GM12801 (cell line): ENCODE data around the gene TMCC3.

Source experiments
- TF ChIP-seq, protein P1 (sequence below): IDR thresholded peaks from one replicate; pipeline ENCODE4 v1.5.1; 2011; ENCODE audit warnings: control low read depth; ENCODE audit not compliant: insufficient read length; ENCODE audit errors: extremely low read depth

The TMCC3 gene

DNA sequence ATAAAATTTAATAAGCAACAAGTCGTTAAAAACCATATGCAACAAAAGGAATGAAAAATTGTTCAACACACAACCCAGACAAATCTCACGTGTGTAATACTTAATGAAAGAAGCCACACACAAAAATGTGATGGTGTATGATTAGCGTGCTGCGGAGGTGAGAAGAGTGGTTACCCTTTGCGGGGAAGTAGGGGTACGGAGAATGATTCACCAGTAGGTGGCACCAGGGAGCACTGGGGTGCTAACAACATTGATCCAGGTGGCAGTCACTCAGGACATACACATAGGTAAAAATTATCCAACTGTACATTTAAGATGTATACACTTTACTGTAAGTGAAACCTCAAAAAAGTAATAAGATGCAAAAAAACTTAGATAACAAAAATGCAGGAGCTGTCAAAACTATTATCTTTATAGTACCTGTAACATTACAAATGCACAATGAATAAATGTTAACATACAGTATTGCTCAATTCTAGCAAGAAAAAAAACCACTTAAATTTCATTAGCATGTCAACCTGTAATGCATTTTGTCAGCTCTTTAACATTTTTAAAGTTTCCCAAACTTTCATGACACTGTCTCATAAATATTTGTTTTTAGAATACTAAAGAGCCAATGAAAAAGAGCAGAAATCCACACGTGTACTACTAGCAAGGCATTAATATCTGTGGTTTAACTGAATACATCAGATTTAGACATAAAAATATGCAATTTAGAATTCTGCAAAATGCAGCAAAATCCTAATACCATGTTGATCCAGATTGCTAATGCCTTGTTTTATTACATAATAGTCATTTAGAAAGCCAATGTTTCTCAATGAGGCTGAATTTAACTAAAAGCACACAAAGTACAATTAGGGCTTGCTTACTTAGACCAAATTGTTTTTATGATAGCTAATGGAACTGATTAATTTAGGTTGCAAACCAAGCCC, 46.7 kb downstream of the TMCC3 start:
- TF ChIP-seq, protein P1, sequence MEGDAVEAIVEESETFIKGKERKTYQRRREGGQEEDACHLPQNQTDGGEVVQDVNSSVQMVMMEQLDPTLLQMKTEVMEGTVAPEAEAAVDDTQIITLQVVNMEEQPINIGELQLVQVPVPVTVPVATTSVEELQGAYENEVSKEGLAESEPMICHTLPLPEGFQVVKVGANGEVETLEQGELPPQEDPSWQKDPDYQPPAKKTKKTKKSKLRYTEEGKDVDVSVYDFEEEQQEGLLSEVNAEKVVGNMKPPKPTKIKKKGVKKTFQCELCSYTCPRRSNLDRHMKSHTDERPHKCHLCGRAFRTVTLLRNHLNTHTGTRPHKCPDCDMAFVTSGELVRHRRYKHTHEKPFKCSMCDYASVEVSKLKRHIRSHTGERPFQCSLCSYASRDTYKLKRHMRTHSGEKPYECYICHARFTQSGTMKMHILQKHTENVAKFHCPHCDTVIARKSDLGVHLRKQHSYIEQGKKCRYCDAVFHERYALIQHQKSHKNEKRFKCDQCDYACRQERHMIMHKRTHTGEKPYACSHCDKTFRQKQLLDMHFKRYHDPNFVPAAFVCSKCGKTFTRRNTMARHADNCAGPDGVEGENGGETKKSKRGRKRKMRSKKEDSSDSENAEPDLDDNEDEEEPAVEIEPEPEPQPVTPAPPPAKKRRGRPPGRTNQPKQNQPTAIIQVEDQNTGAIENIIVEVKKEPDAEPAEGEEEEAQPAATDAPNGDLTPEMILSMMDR: no peak

DNA sequence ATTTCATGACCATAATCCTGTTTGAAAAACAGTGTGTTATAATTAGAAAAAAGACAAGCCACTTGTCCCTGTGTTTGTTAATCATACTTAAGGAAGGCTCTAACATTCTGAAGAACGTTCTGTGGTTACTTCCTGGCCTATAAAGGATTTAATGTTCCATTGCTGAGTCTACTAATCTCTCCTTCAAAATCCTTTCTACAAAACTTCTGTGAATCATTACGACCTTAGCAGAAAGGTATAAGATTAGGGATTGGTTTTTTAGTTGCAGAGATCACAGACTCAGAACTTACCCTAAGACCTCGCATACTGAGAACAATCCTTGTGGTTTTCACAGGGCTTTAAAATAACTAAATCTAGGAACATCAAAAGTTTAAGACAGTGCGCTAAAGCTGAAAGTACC, 48.3 kb downstream of the TMCC3 start:
- TF ChIP-seq, protein P1: no peak

DNA sequence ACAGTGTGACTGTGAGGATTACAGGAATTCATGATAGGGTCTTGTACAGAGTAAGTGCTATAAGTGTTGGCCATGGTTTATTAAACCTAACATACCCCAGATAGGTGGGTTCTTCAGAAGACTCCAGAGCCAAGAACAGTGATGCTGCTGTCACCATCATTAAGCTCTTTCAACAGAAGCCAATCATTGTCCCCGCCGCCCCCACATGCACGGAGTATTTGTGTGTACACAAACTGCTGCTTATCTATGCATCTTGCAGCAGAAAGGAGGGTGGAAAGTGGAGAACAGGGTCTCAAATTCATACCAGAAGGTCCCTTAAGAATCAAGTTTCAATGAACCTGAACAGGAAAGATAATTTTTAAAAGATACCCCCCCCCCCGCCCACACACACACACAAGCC, 51.2 kb downstream of the TMCC3 start:
- TF ChIP-seq, protein P1: no peak

DNA sequence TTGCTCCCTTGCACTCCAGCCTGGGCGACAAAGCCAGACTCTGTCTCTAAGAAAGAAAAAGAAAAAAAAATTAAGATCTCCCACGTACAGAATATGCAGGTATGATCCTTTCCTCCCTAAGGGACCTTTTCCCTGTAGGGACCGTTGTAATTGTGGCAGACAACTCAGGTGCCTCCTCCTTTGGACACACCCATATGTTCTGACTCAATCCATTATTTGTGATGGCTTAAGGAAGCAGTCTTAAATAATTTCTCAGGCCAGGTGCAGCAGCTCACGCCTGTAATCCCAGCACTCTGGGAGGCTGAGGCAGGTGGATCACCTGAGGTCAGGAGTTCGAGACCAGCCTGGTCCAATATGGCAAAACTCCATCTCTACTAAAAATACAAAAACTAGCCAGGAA, 53.1 kb downstream of the TMCC3 start:
- TF ChIP-seq, protein P1: no peak

DNA sequence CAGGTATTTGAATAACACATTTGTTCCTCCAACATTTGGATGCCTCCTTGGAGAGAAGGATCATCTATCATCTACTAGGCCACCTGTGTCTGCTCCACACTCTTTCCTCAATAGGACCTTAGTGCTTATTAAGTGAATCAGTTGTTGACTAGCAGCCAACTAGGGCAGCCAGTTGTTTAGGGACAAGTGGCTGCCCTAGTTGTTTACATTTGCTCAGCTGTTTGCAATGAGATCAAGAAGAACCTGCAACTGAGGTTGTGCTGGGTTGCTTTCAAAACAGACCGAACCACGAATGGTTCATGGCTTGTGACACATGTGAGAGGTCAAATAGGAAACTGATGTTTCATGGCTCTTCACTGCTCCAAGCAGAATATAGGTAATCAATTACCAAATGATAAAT, 53.8 kb downstream of the TMCC3 start:
- TF ChIP-seq, protein P1: no peak

DNA sequence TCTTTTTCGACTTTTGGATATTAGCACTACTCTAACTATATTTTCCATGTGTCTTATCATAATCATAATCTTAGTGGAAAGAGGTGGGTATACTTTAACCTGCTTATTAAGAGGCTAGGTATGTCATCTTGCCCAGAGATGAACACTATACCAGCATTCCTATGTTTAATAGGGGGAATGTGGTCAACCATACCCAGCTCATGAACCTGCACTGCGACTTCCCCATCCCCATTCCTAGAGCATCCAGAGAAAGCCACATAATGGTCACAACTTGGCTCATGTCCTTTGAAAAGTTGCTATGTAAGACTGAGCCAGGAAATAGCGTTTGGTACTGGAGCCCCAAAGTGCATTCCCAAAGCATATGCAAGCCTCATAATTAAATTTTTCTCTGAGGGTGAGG, 55.2 kb downstream of the TMCC3 start:
- TF ChIP-seq, protein P1: no peak

DNA sequence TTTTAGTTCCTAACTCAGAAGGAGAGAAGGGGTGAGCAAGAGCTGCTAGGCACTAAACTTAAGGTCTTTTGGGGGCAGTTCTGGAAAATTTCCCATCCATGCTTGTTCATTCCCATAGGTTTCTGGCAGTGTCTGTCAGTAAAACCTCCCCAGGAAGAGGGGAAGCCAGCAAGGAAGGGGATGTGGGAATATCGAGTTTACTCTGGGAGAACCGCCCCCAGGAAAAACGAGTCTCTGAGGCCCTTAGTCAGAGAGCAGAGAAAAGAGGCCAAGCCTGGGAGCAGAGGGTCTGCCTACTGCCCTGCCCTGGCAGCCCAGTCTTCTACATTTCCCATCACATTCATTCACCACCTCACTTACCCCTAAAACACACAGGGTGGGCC, 55.9 kb downstream of the TMCC3 start:
- TF ChIP-seq, protein P1: no peak
